ENCODE results near the gene TRIM42. TPM values are rescaled to one million over a fixed set of nuclear protein-coding genes. Genes with fewer than 3 reads are reported as not detected.
A peak's percentile ranks its signal among the peaks of the same experiment; 100 is the strongest.

The TRIM42 gene
- total and polyA plus RNA-seq, 2 donors: not detected

- Histone ChIP-seq H3K36me3 (ENCODE audit: insufficient read depth) (no peaks in the 10 kb centered on the region), H3K4me1 (ENCODE audit: insufficient read depth) (no peaks in the 10 kb centered on the region), H3K4me3 (ENCODE audit: low read depth, low read length) (no peak overlapping the region), H3K27ac (ENCODE audit: low read depth) (no peak overlapping the region)
- 78% methylated on average over 5 of the region's 5 CpGs for WGBS
- peak; percentile 54 for DNase-seq (ENCODE audit: extremely low spot score)
These were observed 42.2 kb downstream of the TRIM42 start for GRCh38 chr3:140719841-140720614.

GRCh38 chr3:140723576-140723975 is 45.7 kb downstream of the TRIM42 start:
- no peak overlapping the region for H3K4me3 ChIP-seq (ENCODE audit: low read depth, low read length)
- H3K4me1 ChIP-seq (ENCODE audit: insufficient read depth): no peaks in the 10 kb centered on the region
- H3K27ac ChIP-seq (ENCODE audit: low read depth): no peak overlapping the region
- WGBS: 78% methylated on average over 3 of the region's 3 CpGs
- no peak for DNase-seq (ENCODE audit: extremely low spot score)
- no peaks in the 10 kb centered on the region for H3K36me3 ChIP-seq (ENCODE audit: insufficient read depth)

- Histone ChIP-seq H3K27ac (ENCODE audit: low read depth) (no peak overlapping the region), H3K4me1 (ENCODE audit: insufficient read depth) (no peaks in the 10 kb centered on the region), H3K4me3 (ENCODE audit: low read depth, low read length) (no peak overlapping the region), H3K36me3 (ENCODE audit: insufficient read depth) (no peaks in the 10 kb centered on the region)
- DNase-seq (ENCODE audit: extremely low spot score): no peak
- 81% methylated on average over 4 of the region's 4 CpGs for WGBS
These were observed 47.3 kb downstream of the TRIM42 start for GRCh38 chr3:140724856-140725812.

- H3K4me3 ChIP-seq (ENCODE audit: low read depth, low read length): no peak overlapping the region
- WGBS: 92% methylated on average over 1 of the region's 1 CpG
- no peak for DNase-seq (ENCODE audit: extremely low spot score)
- no peaks in the 10 kb centered on the region for H3K36me3 ChIP-seq (ENCODE audit: insufficient read depth)
- no peaks in the 10 kb centered on the region for H3K4me1 ChIP-seq (ENCODE audit: insufficient read depth)
- no peak overlapping the region for H3K27ac ChIP-seq (ENCODE audit: low read depth)
These were observed 48.2 kb downstream of the TRIM42 start for GRCh38 chr3:140726066-140726465.

- Histone ChIP-seq H3K4me1 (ENCODE audit: insufficient read depth) (no peaks in the 10 kb centered on the region), H3K4me3 (ENCODE audit: low read depth, low read length) (no peak overlapping the region), H3K27ac (ENCODE audit: low read depth) (no peak overlapping the region), H3K36me3 (ENCODE audit: insufficient read depth) (no peaks in the 10 kb centered on the region)
- 52% methylated on average over 4 of the region's 4 CpGs for WGBS
- DNase-seq (ENCODE audit: extremely low spot score): no peak
These were observed 50.0 kb downstream of the TRIM42 start for GRCh38 chr3:140727886-140728285.

- no peak for DNase-seq (ENCODE audit: extremely low spot score)
- 75% methylated on average over 6 of the region's 6 CpGs for WGBS
These were observed 53.7 kb downstream of the TRIM42 start for GRCh38 chr3:140731440-140732119.

GRCh38 chr3:140733623-140734022 is 55.8 kb downstream of the TRIM42 start:
- 67% methylated on average over 3 of the region's 3 CpGs for WGBS

More at GRCh38 chr3:140731440-140732119, 53.7 kb downstream of the TRIM42 start:
- Histone ChIP-seq H3K27ac (ENCODE audit: low read depth) (no peak overlapping the region), H3K36me3 (ENCODE audit: insufficient read depth) (no peaks in the 10 kb centered on the region), H3K4me3 (ENCODE audit: low read depth, low read length) (no peak overlapping the region), H3K4me1 (ENCODE audit: insufficient read depth) (no peaks in the 10 kb centered on the region)

GRCh38 chr3:140736863-140737460 is 59.1 kb downstream of the TRIM42 start:
- Histone ChIP-seq H3K4me3 (ENCODE audit: low read depth, low read length) (no peak overlapping the region), H3K4me1 (ENCODE audit: insufficient read depth) (no peaks in the 10 kb centered on the region), H3K27ac (ENCODE audit: low read depth) (no peak overlapping the region), H3K36me3 (ENCODE audit: insufficient read depth) (no peaks in the 10 kb centered on the region)
- DNase-seq (ENCODE audit: extremely low spot score): no peak
- 42% methylated on average over 5 of the region's 5 CpGs for WGBS

More at GRCh38 chr3:140733623-140734022, 55.8 kb downstream of the TRIM42 start:
- Histone ChIP-seq H3K27ac (ENCODE audit: low read depth) (no peak overlapping the region), H3K36me3 (ENCODE audit: insufficient read depth) (no peaks in the 10 kb centered on the region), H3K4me1 (ENCODE audit: insufficient read depth) (no peaks in the 10 kb centered on the region), H3K4me3 (ENCODE audit: low read depth, low read length) (no peak overlapping the region)
- DNase-seq (ENCODE audit: extremely low spot score): no peak

GRCh38 chr3:140742116-140742515 is 64.3 kb downstream of the TRIM42 start:
- Histone ChIP-seq H3K36me3 (ENCODE audit: insufficient read depth) (no peaks in the 10 kb centered on the region), H3K4me3 (ENCODE audit: low read depth, low read length) (no peak overlapping the region), H3K27ac (ENCODE audit: low read depth) (no peak overlapping the region), H3K4me1 (ENCODE audit: insufficient read depth) (no peaks in the 10 kb centered on the region)
- no peak for DNase-seq (ENCODE audit: extremely low spot score)
- 87% methylated on average over 2 of the region's 2 CpGs for WGBS

- H3K4me3 ChIP-seq (ENCODE audit: low read depth, low read length): no peak overlapping the region
- no peaks in the 10 kb centered on the region for H3K4me1 ChIP-seq (ENCODE audit: insufficient read depth)
- WGBS: 59% methylated on average over 3 of the region's 3 CpGs
- DNase-seq (ENCODE audit: extremely low spot score): no peak
- no peaks in the 10 kb centered on the region for H3K36me3 ChIP-seq (ENCODE audit: insufficient read depth)
- H3K27ac ChIP-seq (ENCODE audit: low read depth): no peak overlapping the region
These were observed 70.3 kb downstream of the TRIM42 start for GRCh38 chr3:140748171-140748570.

- 77% methylated on average over 1 of the region's 1 CpG for WGBS
- Histone ChIP-seq H3K36me3 (ENCODE audit: insufficient read depth) (no peaks in the 10 kb centered on the region), H3K4me1 (ENCODE audit: insufficient read depth) (no peaks in the 10 kb centered on the region), H3K27ac (ENCODE audit: low read depth) (no peak overlapping the region), H3K4me3 (ENCODE audit: low read depth, low read length) (no peak overlapping the region)
- no peak for DNase-seq (ENCODE audit: extremely low spot score)
These were observed 71.0 kb downstream of the TRIM42 start for GRCh38 chr3:140748903-140749302.
